Lower lobe of right lung (tissue), 2 donors: Measurements from ENCODE around the gene NCAPG2. TPM values are rescaled to one million over a fixed set of nuclear protein-coding genes. Genes with fewer than 3 reads are reported as not detected.

Experiments
- ATAC-seq, 2 donors: fragments of 200-7000 bp; cut with Tn5 transposase; one replicate each; pipeline ENCODE4 v1.9.1; 2020 to 2022; ENCODE audit warnings: mild to moderate bottlenecking in 2 of 2, moderate library complexity in 2 of 2
- DNase-seq: peaks from one replicate; pipeline ENCODE4 v3.0.0-alpha.2; 2020
- H3K27ac ChIP-seq: fragments of 200-600 bp; one replicate; pipeline ENCODE4 v1.8.0; 2022
- H3K27me3 ChIP-seq: fragments of 200-600 bp; one replicate; pipeline ENCODE4 v1.8.0; 2022; ENCODE audit warnings: low read depth
- H3K36me3 ChIP-seq: fragments of 200-600 bp; one replicate; pipeline ENCODE4 v1.8.0; 2022; ENCODE audit warnings: mild to moderate bottlenecking
- H3K4me1 ChIP-seq: fragments of 200-600 bp; one replicate; pipeline ENCODE4 v1.8.0; 2022
- H3K4me3 ChIP-seq: fragments of 200-600 bp; one replicate; pipeline ENCODE4 v1.8.0; 2022; ENCODE audit warnings: mild to moderate bottlenecking
- H3K9me3 ChIP-seq: fragments of 200-600 bp; one replicate; pipeline ENCODE4 v1.8.0; 2022
- CTCF ChIP-seq: fragments of 200-600 bp; IDR thresholded peaks from one replicate; pipeline ENCODE4 v1.8.0; 2022; ENCODE audit warnings: antibody characterized with exemption, mild to moderate bottlenecking
- intact Hi-C: fragments of 100-400 bp; cut with DNase I; formaldehyde crosslinking; loops from one replicate; pipeline ENCODE4 v1.11.0; 2022
- total RNA-seq: library from RNA; stranded (reverse); fragmentation: NEBNext Ultra II Directional; extraction: Animal tissue kit (Norgen Biotek cat#: 25700); gene quantifications from one replicate; pipeline ENCODE4 v1.2.1, GENCODE V29; 2021
- donor health status: DM: no; HTN: yes; CAD: no; lungs with severe emphysema.

The NCAPG2 gene
- total RNA-seq, 1 donor from 2014 or later: 10.0 TPM

- intact Hi-C loops: no loop called here
- H3K4me3 ChIP-seq: no peak overlapping the region
- H3K36me3 ChIP-seq: no peaks in the 10 kb centered on the region
- no peak for ATAC-seq
- no peaks in the 10 kb centered on the region for H3K9me3 ChIP-seq
- DNase-seq: no peak
- H3K4me1 ChIP-seq: no peaks in the 10 kb centered on the region
- TF ChIP-seq CTCF: no peak
- H3K27ac ChIP-seq: no peak overlapping the region
- no peaks in the 10 kb centered on the region for H3K27me3 ChIP-seq
Observed at GRCh38 chr7:158613481-158613880, 91.1 kb downstream of the NCAPG2 start.

- intact Hi-C loops: no loop called here
- Histone ChIP-seq H3K27me3 (no peaks in the 10 kb centered on the region), H3K9me3 (no peaks in the 10 kb centered on the region), H3K4me3 (no peak overlapping the region), H3K36me3 (no peaks in the 10 kb centered on the region), H3K27ac (no peak overlapping the region), H3K4me1 (no peaks in the 10 kb centered on the region)
- DNase-seq (no peak), ATAC-seq (no peak)
- TF ChIP-seq CTCF: no peak
Observed at GRCh38 chr7:158612546-158612945, 92.1 kb downstream of the NCAPG2 start.

- Histone ChIP-seq H3K4me3 (no peak overlapping the region), H3K27me3 (no peaks in the 10 kb centered on the region), H3K9me3 (no peaks in the 10 kb centered on the region), H3K27ac (no peak overlapping the region), H3K36me3 (no peaks in the 10 kb centered on the region), H3K4me1 (no peaks in the 10 kb centered on the region)
- TF ChIP-seq CTCF: no peak
- intact Hi-C loops: no loop called here
- ATAC-seq (no peak), DNase-seq (no peak)
Observed at GRCh38 chr7:158611541-158611940, 93.1 kb downstream of the NCAPG2 start.

GRCh38 chr7:158609313-158609974 lies 95.2 kb downstream of the NCAPG2 start:
- H3K27me3 ChIP-seq: no peaks in the 10 kb centered on the region
- ATAC-seq (no peak), DNase-seq (no peak)
- H3K4me3 ChIP-seq: no peak overlapping the region
- no peak for TF ChIP-seq CTCF
- no peaks in the 10 kb centered on the region for H3K36me3 ChIP-seq
- H3K4me1 ChIP-seq: no peaks in the 10 kb centered on the region
- no peak overlapping the region for H3K27ac ChIP-seq
- intact Hi-C loops: no loop called here
- no peaks in the 10 kb centered on the region for H3K9me3 ChIP-seq

GRCh38 chr7:158607563-158607962 lies 97.0 kb downstream of the NCAPG2 start:
- no peak overlapping the region for H3K4me3 ChIP-seq
- H3K27ac ChIP-seq: no peak overlapping the region
- H3K27me3 ChIP-seq: no peaks in the 10 kb centered on the region
- no peak for ATAC-seq
- intact Hi-C loops: no loop called here
- no peaks in the 10 kb centered on the region for H3K9me3 ChIP-seq
- H3K4me1 ChIP-seq: no peaks in the 10 kb centered on the region
- no peak for TF ChIP-seq CTCF
- H3K36me3 ChIP-seq: no peaks in the 10 kb centered on the region
- no peak for DNase-seq
